ENCODE data around the gene LRRC75A. TPM values are rescaled to one million over a fixed set of nuclear protein-coding genes. Genes with fewer than 3 reads are reported as not detected.

The LRRC75A gene
- total and polyA plus RNA-seq, 2 experiments from 2014 or later, result 5.3 to 26.2 TPM

DNA sequence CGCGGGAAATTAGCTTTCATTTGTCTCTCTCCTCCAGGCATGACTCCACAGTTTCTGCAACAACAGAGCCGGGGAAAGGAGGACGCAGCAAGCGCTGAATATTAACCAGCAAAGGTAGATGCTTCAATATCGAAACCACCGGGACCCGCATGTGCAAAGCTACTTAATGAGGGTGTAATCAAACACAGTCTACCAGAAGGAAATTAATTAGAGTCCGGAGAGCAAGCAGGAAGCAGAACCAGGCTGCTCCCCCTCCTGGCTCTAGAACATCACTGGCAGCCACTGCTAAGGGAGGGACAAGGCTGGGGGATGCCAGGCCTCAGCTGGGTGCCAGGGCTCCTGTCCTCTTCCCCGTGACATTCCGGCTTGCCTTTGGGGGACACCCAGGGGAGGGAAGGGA lies 21.7 kb downstream of the LRRC75A start:
- H3K27ac ChIP-seq (ENCODE audit: low read depth), result no peak overlapping the region
- H3K4me1 Mint-ChIP-seq, result peaks cover 43% of the 10 kb centered on the region
- H3K27ac Mint-ChIP-seq, result peak overlapping the region; percentile 45; the same call in 1 of the 2 replicates
- H3K36me3 Mint-ChIP-seq (ENCODE audit: low read depth), result peaks cover under 1% of the 10 kb centered on the region; the same call in 1 of the 3 replicates
- H3K4me2 ChIP-seq, result no peak overlapping the region
- no peak overlapping the region for H3K4me3 ChIP-seq
- no peaks in the 10 kb centered on the region for H3K27me3 ChIP-seq (ENCODE audit: insufficient read depth)
- no peaks in the 10 kb centered on the region for H3K36me3 ChIP-seq (ENCODE audit: insufficient read depth)
- peaks cover 8% of the 10 kb centered on the region; the same call in 1 of the 2 replicates for H3K79me2 ChIP-seq (replicated peaks; ENCODE audit: insufficient read depth)
- ATAC-seq, result peak; percentile 29
- no peak for DNase-seq (ENCODE audit: low spot score)
- H3F3A ChIP-seq (replicated peaks; ENCODE audit: low read depth), result no peaks in the 10 kb centered on the region
- peaks cover 8% of the 10 kb centered on the region for H3K27me3 Mint-ChIP-seq (ENCODE audit: insufficient read depth, low read depth, poor library complexity)
- TF ChIP-seq JUNB (IDR thresholded peaks at IDR 0.05; ENCODE audit: unreplicated experiment), result no peak
- TF ChIP-seq, protein P1, sequence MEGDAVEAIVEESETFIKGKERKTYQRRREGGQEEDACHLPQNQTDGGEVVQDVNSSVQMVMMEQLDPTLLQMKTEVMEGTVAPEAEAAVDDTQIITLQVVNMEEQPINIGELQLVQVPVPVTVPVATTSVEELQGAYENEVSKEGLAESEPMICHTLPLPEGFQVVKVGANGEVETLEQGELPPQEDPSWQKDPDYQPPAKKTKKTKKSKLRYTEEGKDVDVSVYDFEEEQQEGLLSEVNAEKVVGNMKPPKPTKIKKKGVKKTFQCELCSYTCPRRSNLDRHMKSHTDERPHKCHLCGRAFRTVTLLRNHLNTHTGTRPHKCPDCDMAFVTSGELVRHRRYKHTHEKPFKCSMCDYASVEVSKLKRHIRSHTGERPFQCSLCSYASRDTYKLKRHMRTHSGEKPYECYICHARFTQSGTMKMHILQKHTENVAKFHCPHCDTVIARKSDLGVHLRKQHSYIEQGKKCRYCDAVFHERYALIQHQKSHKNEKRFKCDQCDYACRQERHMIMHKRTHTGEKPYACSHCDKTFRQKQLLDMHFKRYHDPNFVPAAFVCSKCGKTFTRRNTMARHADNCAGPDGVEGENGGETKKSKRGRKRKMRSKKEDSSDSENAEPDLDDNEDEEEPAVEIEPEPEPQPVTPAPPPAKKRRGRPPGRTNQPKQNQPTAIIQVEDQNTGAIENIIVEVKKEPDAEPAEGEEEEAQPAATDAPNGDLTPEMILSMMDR (conservative IDR thresholded peaks at IDR 0.05; ENCODE audit: low read depth in 2 of 2), result no peak
- no peak for TF ChIP-seq ZNF114 (CRISPR knock-in tag; IDR thresholded peaks at IDR 0.05)
- TF ChIP-seq, protein P2, sequence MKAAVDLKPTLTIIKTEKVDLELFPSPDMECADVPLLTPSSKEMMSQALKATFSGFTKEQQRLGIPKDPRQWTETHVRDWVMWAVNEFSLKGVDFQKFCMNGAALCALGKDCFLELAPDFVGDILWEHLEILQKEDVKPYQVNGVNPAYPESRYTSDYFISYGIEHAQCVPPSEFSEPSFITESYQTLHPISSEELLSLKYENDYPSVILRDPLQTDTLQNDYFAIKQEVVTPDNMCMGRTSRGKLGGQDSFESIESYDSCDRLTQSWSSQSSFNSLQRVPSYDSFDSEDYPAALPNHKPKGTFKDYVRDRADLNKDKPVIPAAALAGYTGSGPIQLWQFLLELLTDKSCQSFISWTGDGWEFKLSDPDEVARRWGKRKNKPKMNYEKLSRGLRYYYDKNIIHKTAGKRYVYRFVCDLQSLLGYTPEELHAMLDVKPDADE (IDR thresholded peaks at IDR 0.05), result no peak
- TF ChIP-seq, protein P3, sequence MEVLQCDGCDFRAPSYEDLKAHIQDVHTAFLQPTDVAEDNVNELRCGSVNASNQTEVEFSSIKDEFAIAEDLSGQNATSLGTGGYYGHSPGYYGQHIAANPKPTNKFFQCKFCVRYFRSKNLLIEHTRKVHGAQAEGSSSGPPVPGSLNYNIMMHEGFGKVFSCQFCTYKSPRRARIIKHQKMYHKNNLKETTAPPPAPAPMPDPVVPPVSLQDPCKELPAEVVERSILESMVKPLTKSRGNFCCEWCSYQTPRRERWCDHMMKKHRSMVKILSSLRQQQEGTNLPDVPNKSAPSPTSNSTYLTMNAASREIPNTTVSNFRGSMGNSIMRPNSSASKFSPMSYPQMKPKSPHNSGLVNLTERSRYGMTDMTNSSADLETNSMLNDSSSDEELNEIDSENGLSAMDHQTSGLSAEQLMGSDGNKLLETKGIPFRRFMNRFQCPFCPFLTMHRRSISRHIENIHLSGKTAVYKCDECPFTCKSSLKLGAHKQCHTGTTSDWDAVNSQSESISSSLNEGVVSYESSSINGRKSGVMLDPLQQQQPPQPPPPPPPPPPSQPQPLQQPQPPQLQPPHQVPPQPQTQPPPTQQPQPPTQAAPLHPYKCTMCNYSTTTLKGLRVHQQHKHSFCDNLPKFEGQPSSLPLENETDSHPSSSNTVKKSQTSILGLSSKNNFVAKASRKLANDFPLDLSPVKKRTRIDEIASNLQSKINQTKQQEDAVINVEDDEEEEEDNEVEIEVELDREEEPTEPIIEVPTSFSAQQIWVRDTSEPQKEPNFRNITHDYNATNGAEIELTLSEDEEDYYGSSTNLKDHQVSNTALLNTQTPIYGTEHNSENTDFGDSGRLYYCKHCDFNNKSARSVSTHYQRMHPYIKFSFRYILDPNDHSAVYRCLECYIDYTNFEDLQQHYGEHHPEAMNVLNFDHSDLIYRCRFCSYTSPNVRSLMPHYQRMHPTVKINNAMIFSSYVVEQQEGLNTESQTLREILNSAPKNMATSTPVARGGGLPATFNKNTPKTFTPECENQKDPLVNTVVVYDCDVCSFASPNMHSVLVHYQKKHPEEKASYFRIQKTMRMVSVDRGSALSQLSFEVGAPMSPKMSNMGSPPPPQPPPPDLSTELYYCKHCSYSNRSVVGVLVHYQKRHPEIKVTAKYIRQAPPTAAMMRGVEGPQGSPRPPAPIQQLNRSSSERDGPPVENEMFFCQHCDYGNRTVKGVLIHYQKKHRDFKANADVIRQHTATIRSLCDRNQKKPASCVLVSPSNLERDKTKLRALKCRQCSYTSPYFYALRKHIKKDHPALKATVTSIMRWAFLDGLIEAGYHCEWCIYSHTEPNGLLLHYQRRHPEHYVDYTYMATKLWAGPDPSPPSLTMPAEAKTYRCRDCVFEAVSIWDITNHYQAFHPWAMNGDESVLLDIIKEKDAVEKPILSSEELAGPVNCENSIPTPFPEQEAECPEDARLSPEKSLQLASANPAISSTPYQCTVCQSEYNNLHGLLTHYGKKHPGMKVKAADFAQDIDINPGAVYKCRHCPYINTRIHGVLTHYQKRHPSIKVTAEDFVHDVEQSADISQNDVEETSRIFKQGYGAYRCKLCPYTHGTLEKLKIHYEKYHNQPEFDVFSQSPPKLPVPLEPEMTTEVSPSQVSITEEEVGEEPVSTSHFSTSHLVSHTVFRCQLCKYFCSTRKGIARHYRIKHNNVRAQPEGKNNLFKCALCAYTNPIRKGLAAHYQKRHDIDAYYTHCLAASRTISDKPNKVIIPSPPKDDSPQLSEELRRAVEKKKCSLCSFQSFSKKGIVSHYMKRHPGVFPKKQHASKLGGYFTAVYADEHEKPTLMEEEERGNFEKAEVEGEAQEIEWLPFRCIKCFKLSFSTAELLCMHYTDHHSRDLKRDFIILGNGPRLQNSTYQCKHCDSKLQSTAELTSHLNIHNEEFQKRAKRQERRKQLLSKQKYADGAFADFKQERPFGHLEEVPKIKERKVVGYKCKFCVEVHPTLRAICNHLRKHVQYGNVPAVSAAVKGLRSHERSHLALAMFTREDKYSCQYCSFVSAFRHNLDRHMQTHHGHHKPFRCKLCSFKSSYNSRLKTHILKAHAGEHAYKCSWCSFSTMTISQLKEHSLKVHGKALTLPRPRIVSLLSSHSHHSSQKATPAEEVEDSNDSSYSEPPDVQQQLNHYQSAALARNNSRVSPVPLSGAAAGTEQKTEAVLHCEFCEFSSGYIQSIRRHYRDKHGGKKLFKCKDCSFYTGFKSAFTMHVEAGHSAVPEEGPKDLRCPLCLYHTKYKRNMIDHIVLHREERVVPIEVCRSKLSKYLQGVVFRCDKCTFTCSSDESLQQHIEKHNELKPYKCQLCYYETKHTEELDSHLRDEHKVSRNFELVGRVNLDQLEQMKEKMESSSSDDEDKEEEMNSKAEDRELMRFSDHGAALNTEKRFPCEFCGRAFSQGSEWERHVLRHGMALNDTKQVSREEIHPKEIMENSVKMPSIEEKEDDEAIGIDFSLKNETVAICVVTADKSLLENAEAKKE (CRISPR knock-in tag; IDR thresholded peaks at IDR 0.05), result no peak
- TF ChIP-seq NANOG (IDR thresholded peaks at IDR 0.05; ENCODE audit: borderline replicate concordance), result no peak
- TF ChIP-seq, protein P4, sequence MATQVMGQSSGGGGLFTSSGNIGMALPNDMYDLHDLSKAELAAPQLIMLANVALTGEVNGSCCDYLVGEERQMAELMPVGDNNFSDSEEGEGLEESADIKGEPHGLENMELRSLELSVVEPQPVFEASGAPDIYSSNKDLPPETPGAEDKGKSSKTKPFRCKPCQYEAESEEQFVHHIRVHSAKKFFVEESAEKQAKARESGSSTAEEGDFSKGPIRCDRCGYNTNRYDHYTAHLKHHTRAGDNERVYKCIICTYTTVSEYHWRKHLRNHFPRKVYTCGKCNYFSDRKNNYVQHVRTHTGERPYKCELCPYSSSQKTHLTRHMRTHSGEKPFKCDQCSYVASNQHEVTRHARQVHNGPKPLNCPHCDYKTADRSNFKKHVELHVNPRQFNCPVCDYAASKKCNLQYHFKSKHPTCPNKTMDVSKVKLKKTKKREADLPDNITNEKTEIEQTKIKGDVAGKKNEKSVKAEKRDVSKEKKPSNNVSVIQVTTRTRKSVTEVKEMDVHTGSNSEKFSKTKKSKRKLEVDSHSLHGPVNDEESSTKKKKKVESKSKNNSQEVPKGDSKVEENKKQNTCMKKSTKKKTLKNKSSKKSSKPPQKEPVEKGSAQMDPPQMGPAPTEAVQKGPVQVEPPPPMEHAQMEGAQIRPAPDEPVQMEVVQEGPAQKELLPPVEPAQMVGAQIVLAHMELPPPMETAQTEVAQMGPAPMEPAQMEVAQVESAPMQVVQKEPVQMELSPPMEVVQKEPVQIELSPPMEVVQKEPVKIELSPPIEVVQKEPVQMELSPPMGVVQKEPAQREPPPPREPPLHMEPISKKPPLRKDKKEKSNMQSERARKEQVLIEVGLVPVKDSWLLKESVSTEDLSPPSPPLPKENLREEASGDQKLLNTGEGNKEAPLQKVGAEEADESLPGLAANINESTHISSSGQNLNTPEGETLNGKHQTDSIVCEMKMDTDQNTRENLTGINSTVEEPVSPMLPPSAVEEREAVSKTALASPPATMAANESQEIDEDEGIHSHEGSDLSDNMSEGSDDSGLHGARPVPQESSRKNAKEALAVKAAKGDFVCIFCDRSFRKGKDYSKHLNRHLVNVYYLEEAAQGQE (IDR thresholded peaks at IDR 0.05; ENCODE audit: unreplicated experiment), result no peak
- TF ChIP-seq POLR2AphosphoS5 (IDR thresholded peaks at IDR 0.05; ENCODE audit: low read depth), result no peak
- no peak overlapping the region for H2AFZ ChIP-seq
- H3K4me3 Mint-ChIP-seq, result no peak overlapping the region
- peaks cover 5% of the 10 kb centered on the region for H4K20me1 ChIP-seq (replicated peaks; ENCODE audit: insufficient read depth)
- H3K4me1 ChIP-seq (ENCODE audit: insufficient read depth), result peaks cover 19% of the 10 kb centered on the region
- H3K9me2 ChIP-seq (ENCODE audit: insufficient read depth), result no peaks in the 10 kb centered on the region
- no peaks in the 10 kb centered on the region for H3K9me3 Mint-ChIP-seq
